Fibroblast of peridontal ligament (primary cell): ENCODE results near the gene CEACAM8.
"Not testable (repeated sequence)": the region's sequence is repeated elsewhere in the genome, so short reads cannot be mapped to it uniquely, and the experiment has no call there.

Experiments used
- DNase-seq: peaks from one replicate; pipeline ENCODE4 v3.0.0-alpha.2; 2010; ENCODE audit errors: extremely low read depth

Gene CEACAM8

GRCh38 chr19:42594617-42595489, at the start of gene CEACAM8:
Gene CEACAM8 (minus strand): TSS chr19:42594924. CDS start chr19:42594828, 96 bp downstream.
- no peak for DNase-seq

- not testable (repeated sequence) for DNase-seq
These were observed 44.8 kb upstream of the CEACAM8 start for GRCh38 chr19:42639324-42640092.

- no peak for DNase-seq
These were observed 40.5 kb upstream of the CEACAM8 start for GRCh38 chr19:42635233-42635539.

GRCh38 chr19:42634409-42635232, 39.9 kb upstream of the CEACAM8 start:
- peak; percentile 18 for DNase-seq

GRCh38 chr19:42629191-42629590, 34.5 kb upstream of the CEACAM8 start:
- DNase-seq: no peak

- DNase-seq: no peak
These were observed 33.9 kb upstream of the CEACAM8 start for GRCh38 chr19:42628411-42629140.

GRCh38 chr19:42627916-42628315, 33.2 kb upstream of the CEACAM8 start:
- DNase-seq: no peak

GRCh38 chr19:42626181-42626580, 31.5 kb upstream of the CEACAM8 start:
- no peak for DNase-seq

- no peak for DNase-seq
These were observed 24.5 kb upstream of the CEACAM8 start for GRCh38 chr19:42619271-42619670.

- DNase-seq: no peak
These were observed 18.9 kb upstream of the CEACAM8 start for GRCh38 chr19:42613666-42614065.

GRCh38 chr19:42610401-42610915, 15.7 kb upstream of the CEACAM8 start:
- not testable (repeated sequence) for DNase-seq

GRCh38 chr19:42606660-42607351, 12.1 kb upstream of the CEACAM8 start:
- DNase-seq: peak; percentile 3

GRCh38 chr19:42601811-42602443, 7.2 kb upstream of the CEACAM8 start:
- DNase-seq: peak; percentile 19

- no peak for DNase-seq
These were observed 1.8 kb upstream of the CEACAM8 start for GRCh38 chr19:42596391-42597072.

- no peak for DNase-seq
These were observed 937 bp upstream of the CEACAM8 start for GRCh38 chr19:42595550-42596172.

- DNase-seq: no peak
These were observed 4.9 kb downstream of the CEACAM8 start for GRCh38 chr19:42589792-42590191.

GRCh38 chr19:42584466-42584865, 10.3 kb downstream of the CEACAM8 start:
- no peak for DNase-seq

- DNase-seq: no peak
These were observed 17.7 kb downstream of the CEACAM8 start for GRCh38 chr19:42577016-42577415.

GRCh38 chr19:42576241-42576640, 18.5 kb downstream of the CEACAM8 start:
- no peak for DNase-seq
